HG03354 (cell line): ENCODE measurements around the gene RAX.

Source experiments
- ATAC-seq: cut with Tn5 transposase; IDR thresholded peaks from one replicate; pipeline ENCODE4 v1.9.1; 2021; ENCODE audit warnings: mild to moderate bottlenecking; ENCODE audit not compliant: unreplicated experiment, poor library complexity, severe bottlenecking

The RAX gene

DNA sequence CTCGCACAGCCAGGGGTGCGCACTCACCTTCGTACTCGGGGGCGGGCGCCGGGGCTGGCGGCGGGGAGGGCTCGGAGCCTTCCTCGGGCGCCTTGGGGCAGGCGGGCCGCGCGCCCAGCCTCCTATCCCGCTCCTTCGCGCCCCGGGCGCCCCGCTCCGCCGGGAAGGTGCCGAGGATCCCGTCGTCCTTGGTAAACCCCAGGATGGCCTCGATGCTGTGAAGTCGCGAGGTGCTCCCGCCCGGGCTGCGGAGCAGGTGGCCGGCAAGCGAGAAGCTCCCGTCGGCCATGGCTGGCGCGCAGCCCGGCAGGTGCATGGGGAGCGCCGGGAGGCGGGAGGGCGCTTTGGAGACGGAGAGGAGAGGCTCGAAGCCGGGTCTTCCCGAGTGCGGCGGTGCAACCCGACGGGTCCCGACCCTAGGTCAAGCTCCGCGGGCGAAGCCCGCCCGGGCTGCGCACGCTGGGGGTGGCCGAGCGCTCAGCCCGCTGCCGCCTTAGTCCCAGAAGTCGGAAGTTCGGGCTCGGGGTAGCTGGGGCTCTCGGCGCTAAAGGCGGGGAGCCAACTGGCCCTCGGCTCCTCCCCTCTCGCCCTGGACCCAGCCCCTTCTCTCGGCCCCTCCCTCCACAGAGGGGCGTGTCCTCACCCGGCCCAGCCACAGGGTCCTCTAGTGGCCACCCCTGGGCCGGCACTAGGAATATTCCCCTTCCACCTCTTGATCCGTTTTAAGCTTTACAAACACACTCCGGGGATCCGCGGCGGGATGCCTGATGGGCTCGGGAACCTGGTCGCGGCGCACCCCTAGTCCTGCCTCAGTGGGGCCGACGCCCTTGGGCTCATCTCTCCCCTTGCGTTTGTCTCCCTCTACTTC lies at the start of gene RAX:
Gene RAX (minus strand): TSS at position 564 of the 868 bp plus-strand sequence. CDS start 248 bp downstream, at position 316.
- ATAC-seq, result peak; percentile 61

DNA sequence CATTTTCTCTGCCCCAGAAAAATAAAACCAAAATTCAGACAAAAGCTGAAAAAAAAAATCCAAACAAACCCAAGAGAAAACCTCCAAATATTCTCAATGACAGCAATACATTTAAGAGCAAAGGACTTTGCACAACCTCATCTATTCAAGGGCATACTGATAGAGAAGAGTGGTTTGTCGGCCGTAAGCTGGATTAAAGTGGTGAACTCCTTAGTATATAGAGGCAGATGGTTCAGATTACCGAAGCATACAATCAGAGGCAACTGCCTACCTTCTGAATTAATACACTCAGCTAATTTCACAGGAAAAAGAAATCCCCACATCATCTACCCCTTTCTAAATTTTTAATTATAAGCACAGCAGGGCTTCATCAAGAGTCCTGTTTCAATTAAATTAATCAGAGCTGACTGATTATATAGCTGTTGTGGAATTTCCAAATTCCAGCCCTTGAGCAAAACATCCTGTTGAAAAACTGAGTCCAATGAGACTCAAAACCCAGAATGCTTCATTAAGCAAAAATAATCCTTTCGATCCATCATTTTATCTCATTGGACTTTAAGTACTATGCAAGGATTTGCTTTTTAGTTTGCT lies 45.3 kb upstream of the RAX start, which contains the start of gene CPLX4:
Gene CPLX4 (minus strand): TSS at position 190 of the 591 bp plus-strand sequence. CDS start 187 bp downstream, at position 3.
- no peak for ATAC-seq

DNA sequence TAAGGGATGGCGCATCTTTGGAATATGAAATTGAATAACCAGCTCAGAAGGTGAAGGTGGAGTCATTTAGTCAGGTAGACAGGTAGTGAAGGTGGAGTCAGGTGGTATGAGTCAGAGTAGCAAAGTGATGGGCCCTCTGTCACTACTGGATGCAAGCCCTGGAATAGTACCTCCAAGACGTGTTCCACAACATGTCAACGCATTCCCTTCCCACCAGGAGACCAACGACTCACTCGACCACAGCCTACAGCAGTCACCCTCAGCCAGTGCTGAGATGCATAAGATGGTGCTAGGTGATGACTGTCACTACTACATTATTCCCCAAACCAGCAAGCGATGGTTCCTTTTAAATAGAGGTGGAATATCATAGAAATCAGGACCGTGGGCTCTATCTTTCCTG lies 38.4 kb upstream of the RAX start:
- no peak for ATAC-seq

DNA sequence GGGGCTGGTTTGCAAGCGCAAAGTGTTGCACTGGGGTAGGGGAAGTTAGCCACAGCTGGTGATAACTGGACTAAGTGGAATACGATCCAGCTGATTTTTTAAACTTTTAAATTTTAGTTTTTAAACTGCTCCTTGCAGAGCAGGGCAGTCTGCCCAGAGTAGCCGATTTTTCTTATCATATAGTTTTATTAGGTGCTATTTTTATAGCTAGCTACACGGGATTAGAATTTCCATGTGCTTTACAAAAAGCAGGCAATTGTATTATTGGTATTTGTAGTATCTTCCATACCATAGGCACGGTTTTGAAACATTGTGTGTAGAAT lies 35.6 kb upstream of the RAX start:
- ATAC-seq, result no peak

DNA sequence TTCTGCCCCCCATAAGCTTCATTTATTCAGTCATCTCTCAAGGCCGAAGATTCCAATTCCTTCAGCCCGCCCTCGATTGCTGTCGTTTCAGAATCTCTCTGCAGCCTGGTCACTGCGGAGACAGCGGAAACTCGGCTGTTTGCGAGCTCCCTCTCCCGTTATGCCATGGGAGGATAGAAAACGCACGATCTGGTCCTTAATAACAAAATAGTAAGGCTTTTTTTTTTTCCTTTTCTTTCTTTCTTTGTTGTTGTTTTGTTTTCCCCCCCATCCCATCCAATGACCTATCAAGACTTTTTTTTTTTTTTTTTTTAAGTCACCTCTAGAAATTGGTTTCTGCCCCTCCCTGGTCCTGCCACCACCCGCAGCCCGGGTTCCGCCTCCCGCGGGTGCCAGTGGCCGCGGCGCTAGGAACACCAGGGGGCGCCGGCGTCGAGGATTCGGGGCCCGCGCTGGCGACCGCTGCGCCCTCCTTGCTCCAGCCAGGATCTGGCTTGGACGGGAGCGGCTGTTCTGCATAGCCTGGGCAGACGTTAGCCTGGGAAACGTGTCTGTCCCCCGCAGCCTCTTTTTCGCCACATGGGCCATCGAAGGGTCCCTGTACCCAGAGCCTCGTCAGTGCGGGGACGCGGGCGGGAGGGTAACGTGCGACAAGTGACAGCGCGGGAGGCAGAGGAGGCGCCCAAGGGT lies 35.1 kb upstream of the RAX start:
- ATAC-seq, result peak; percentile 93

DNA sequence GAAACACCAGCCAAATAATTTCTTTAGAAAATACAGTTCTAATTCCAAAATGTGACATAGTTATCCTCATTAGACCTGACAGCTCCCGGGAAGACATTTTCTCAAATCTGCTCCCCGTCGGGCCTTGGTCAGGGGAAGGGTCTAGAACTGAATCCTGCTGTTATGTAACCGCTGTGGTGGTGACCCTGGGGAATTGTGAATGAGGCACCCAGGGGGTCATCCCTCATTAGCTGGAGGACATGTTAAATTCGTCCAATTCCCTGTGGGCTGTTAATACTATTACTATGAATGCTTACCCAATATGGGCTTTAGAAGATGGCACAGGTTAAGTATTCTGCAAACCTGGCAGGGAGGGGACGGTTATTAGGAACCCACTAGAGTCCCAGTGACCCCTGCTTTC lies 33.4 kb upstream of the RAX start:
- ATAC-seq, result no peak

DNA sequence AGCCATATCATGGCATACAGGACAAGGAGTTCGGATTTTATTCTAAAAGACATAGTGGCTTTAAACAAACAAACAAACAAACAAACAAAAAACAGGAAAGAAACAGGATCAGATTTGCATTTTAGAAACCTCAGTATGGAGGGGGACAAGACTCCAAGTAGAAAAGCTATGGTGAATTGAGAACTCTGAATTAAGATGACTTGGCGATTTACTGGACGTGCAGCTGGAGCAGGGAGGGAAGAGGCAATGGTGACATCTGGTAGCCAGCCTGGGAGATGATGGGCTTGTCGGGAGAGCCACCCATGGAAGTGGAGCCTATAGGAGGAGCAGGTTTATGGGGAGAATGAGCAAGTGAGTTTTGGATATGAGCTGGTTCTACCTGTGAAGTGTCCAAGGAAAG lies 32.0 kb upstream of the RAX start:
- no peak for ATAC-seq

DNA sequence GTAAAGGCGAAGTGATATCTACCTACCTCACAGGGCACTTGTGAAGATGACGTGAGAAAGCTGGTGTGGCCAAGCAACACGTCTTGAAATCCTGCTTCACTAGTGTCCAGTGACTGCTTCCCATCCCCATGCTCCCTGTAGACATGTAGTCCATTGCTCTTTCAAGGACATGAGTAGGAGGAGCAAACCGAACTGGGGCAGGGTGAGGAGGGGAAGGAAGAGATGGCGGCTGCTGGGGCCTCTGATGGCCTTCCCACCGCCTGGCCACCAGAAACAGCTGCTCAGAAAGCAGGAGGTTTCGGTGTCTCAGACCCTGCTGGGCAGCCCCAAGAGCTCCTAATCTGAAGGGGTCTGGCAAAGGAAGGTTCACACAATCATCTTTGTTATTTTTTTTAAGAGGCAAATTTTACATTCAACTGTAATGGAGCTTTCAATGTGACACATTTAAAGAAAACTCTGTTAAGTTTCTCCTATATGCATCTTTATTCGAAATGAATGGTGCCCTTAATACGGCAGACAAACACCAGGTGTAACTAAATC lies 30.5 kb upstream of the RAX start:
- no peak for ATAC-seq

DNA sequence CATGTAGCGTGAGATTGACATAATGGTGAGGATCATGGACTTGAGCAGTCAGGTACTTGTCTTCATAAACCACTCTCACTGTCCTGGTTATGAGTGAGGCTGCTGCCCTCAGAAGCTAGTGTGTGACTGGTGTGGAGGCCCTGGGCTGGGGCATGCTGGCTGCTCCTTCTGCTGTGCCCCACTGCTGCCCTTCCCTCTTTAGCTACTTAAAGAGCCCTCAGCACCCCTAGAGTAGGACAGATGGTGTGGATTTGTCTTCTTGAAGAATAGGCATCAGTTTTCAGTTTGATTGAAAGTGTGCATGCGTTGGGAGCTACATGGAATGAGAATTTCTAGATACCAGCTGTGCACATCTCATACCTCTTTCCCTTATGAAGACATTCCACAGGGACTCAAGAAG lies 29.8 kb upstream of the RAX start:
- ATAC-seq, result no peak

DNA sequence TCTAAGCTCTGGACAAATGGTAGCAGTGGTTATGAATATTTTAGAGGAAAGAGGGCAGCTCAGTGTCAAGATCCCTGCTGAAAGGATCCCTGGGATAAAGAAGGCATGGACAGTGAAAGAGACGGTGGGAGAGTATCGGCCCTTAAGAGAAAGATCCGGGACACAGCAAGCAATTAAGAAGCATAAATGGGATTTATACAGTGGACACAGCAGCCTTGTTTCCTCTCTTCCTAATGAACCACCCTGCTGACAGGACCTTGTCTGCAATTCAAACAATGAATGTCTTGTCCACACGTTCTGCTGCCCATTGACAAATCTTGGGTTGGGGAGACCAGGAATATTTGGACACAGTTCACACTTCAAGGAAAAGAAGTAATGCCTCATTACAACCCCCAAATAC lies 28.7 kb upstream of the RAX start:
- no peak for ATAC-seq

DNA sequence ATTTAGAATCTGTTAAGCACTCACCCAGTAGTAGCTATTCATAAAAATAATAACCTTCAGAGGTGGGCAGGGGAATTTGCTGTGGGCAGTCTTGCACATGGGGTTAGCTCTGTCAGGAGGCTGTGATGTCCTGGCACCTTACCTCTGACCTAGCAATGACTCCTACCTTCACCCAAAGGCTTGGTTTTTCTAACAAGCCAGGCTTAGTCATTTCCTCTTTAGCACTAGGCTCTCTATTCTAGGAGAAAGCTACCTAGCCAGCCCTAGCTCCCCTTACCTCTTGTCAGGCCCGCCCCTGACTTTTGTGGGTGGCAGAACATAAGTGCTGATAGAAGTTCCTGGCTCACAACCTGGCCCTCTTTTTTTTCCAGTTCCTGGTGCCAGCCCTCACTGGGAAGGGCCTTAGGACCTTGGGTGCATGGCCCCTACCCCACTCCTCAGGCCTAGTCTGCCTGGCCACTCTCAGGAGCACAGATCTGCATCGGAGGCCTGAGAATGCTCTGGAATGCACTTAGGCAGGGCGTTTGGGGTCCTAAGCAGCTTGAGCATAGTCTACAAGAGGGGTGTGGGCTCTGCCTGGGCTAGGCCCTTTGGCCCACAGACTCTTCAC lies 27.5 kb upstream of the RAX start:
- no peak for ATAC-seq

DNA sequence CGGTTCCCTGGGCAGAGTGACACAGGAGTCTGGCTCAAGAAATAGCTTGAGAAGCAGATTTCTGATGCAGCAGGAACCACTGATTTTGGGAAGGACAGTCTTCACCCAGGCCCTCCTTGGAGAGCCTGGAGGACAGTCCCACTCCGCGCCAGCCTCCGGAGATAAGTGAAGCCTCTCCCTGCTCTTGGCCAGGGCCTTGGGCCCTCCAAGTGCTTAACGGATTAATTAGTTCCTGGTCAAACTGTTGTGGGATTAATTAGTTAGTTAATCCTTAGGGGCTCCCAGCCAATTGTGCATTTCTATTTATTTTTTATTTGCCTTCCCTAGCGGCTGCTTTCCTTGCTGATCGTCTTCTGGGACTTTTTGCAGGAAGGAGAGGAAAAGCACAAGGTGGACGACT lies 25.6 kb upstream of the RAX start:
- ATAC-seq, result no peak

DNA sequence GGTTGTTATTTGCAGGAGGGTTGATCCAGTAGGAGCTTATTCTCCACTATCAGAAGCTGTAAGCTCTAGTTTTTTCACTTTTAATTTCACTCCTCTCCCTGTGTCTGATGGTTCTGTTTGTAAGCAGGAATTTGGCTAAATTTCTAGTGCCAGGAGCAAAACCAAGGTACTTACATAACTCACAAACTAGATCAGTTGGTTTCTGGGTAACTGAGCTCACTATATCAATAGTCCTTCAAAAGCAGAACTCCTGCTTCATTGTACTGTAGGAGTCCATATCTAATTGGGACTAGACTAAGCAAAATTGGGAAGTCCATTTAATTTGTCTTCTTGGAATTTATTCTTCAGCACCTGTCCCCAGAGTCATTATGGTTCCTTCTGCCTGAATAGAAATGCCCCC lies 20.1 kb upstream of the RAX start:
- ATAC-seq, result no peak

DNA sequence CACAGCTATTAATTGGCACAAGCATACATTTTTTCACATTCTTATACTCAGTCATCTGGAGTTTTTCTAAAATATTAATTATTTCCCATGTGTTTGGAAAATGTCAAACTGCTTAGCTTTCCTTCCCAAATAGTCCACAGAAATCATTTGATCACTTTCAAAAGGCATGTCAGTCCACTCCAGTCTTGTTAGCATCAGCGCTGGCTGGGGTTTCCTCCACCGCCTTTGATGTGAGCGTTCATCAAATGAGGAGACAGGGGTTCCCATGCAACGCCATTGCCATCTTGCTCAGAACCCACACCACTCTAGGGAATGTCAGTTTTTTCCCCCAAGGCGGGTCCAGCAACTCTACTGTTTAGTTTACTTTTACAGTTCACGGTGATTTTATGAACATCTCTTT lies 13.1 kb upstream of the RAX start:
- no peak for ATAC-seq

DNA sequence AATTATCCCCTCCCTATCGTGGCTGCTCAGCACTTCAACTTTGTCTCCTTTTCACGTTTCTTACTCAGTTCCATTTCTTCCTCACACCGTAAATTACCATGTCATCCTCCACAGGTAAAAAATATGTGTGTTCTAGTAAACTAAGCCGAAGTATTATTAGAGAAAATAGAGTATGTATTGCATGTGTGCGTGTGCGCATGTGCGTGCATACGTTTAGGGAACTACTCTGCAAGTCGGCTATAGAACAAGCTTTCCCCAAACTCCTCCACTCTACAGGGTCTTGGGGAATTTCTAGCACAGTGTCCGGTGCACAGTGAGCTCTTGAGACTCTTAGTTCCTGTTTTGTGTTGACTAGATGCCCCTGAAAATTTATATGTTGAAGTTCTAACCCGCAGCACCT lies 9.1 kb upstream of the RAX start:
- ATAC-seq, result no peak

DNA sequence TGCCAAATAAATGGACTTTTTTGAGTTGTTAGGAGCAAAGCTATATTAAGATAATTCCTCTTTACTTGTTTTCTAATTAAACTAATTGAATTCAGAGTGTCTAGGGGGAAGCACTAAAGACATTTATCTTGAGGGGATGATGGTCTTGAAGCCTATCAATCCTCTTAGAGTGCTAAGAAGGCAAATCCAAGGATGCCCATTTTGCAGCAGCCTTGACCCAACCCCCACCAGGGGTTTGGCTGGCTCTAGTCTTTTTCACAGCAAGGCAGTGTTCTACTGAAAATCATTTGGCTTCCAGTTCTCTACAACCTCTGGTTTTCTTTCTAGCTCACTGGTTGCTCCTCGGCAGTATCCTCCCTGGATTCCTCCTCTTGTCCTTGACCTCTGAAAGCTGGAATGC lies 6.5 kb upstream of the RAX start:
- ATAC-seq, result no peak

DNA sequence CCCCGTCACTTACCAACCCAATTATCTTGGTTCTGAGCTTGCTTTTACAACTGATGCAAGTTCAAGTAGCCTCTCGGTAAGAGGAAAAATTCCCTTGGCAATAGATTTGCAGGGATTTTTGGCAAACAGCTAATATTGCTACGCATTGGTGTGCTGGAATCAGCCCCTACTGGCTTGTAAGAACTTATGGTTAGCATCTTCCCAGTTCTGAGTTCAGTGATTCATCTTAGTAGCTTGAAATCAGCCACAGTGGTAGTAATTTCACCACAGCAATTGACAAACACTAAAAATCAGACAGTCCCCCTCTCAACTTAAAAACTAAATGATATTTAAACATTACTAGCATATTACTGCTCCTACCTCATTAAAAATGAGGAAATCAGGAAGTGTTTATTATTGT lies 5.9 kb upstream of the RAX start:
- ATAC-seq, result no peak

DNA sequence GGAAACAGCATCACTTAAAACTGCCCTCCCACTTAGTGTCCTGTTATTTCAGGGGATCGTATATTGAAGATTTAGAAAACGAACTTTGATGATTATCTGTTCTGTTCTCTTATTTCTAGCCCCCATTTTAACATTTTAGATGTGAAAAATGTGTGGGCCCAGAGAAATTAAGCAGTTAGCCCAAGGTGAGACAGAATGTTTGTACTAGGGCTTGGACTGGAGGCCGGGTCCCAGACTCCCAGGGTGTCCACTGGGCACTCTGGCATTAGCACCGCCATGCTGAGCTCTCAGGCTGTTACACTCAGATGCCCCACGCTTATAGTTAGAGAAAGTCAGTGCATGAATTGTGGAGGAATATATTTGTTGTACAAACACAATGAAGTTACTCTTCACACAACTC lies 5.5 kb upstream of the RAX start:
- ATAC-seq, result no peak

DNA sequence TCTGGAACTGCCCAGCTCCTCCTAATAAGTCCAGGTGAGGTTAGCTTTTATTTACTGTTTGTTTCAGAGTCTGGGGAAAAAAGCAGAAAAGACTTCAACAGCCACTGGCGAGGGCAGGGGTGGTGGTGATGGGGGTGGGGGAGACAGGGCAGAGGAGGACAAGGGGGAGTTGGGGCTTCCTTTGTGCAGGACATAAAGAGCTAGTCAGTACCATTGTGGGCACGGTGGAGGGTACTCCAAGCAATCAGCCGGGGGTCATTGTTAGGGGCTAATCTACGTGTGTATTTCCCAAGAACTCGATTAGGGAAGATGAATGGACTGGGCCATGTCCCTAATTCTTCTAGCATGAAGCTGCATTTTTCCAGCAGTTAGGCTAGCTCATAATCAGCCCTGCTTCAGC lies 2.8 kb upstream of the RAX start:
- ATAC-seq, result no peak

DNA sequence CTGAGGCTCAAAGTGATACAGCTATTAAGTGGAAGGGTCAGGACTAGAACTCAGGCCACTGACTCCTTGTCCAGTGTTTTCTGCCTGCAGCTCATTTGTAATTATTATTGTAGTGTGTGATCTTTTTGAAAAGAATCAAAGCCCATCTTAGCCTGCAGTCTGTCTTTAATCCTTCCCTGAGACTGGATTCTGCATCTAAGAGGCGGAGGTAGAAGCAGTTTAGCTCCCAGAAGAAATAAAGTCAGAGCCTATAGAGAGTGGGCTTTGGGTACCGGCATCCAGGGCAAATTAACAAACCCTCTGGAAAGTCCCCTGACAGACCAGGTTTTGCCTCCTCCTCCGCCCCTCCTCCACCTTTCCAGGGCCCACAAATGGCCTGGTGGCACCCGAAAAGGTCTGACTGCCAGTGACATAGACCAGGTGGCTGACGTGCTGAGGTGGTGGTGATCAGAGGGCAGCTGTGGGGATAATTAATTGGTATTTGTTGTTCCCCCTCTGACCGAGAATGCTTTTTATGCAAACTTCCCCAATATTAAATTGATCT lies 2.2 kb upstream of the RAX start:
- no peak for ATAC-seq
